SK-N-MC (cell line): ENCODE results near the gene LLCFC1.

Experiments used
- EZH2 ChIP-seq: fragments of 200-600 bp; sonication (generic); IDR thresholded peaks from one replicate; pipeline ENCODE4 v1.6.1; 2017; ENCODE audit warnings: antibody characterized with exemption
- POLR2AphosphoS5 ChIP-seq: IDR thresholded peaks from 2 replicates; pipeline ENCODE4 v1.6.1; 2012; ENCODE audit warnings: mild to moderate bottlenecking, low read depth, low read length, borderline replicate concordance

- TF ChIP-seq POLR2AphosphoS5 = no peak
- no peak for TF ChIP-seq EZH2
Measured at GRCh38 chr7:142918901-142919300, 20.4 kb upstream of the LLCFC1 start.
